Measurements from ENCODE around the gene RGS7BP.

DNA sequence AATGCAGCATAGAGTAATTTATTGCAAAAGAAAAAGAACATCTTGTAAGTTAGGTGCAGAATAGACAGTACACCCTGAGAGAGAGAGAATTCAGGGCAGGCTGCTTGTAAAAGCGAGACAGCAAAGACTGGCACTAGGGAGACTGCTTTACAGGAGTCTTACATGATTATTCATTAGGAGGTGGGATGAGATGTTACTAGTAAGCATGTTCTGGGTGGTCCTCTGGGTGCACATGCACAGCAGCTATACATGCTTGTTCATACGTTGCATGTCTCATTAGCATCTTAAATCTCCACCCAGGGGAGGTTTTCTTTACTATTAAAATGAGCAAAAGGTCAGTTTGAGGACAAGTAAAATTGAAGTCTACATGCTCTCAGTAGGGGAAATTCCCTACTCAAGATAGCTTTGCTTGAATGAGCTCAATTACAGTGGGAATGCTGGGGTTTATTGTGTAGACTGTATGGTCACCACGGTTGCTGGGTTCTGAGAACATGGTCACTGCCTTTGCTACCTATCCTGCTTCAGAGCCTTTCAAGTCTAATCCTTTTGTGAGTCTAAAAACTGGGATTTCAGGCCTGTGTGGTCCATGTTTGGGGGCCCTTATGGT lies 60.6 kb downstream of the RGS7BP start:
- TF ChIP-seq, protein P1, sequence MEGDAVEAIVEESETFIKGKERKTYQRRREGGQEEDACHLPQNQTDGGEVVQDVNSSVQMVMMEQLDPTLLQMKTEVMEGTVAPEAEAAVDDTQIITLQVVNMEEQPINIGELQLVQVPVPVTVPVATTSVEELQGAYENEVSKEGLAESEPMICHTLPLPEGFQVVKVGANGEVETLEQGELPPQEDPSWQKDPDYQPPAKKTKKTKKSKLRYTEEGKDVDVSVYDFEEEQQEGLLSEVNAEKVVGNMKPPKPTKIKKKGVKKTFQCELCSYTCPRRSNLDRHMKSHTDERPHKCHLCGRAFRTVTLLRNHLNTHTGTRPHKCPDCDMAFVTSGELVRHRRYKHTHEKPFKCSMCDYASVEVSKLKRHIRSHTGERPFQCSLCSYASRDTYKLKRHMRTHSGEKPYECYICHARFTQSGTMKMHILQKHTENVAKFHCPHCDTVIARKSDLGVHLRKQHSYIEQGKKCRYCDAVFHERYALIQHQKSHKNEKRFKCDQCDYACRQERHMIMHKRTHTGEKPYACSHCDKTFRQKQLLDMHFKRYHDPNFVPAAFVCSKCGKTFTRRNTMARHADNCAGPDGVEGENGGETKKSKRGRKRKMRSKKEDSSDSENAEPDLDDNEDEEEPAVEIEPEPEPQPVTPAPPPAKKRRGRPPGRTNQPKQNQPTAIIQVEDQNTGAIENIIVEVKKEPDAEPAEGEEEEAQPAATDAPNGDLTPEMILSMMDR (IDR thresholded peaks at IDR 0.05) = no peak
- TF ChIP-seq EZH2 (IDR thresholded peaks at IDR 0.05) (no peak), EZH2phosphoT487 (IDR thresholded peaks at IDR 0.05) (no peak)
